Astrocyte (in vitro differentiated cells and primary cell): ENCODE measurements around the gene MYOF. TPM values are rescaled to one million over a fixed set of nuclear protein-coding genes. Genes with fewer than 3 reads are reported as not detected.

Source experiments
- DNase-seq: peaks from one replicate; pipeline ENCODE4 v3.0.0-alpha.2; 2010; ENCODE audit warnings: low read depth
- FAIRE-seq: peaks from 2 replicates; lab custom pipeline; 2011; peaks lifted over from hg19 to GRCh38; lab: Jason Lieb, UNC
- H2AFZ ChIP-seq: 2 replicates; pipeline ENCODE4 v1.6.0; 2012; ENCODE audit warnings: low read depth, low read length, inconsistent platforms
- H3K27ac ChIP-seq: 2 replicates; pipeline ENCODE4 v1.5.1; 2011; ENCODE audit warnings: low read depth, low read length, inconsistent platforms
- H3K27me3 ChIP-seq: 2 replicates; pipeline ENCODE4 v1.6.0; 2011; ENCODE audit warnings: low read length, inconsistent platforms; ENCODE audit not compliant: insufficient read depth
- H3K36me3 ChIP-seq: 2 replicates; pipeline ENCODE4 v1.5.1; 2011; ENCODE audit warnings: low read length, inconsistent platforms; ENCODE audit not compliant: insufficient read depth
- H3K4me1 ChIP-seq: 2 replicates; pipeline ENCODE4 v1.5.1; 2011; ENCODE audit warnings: low read length, inconsistent platforms; ENCODE audit not compliant: insufficient read depth
- H3K4me2 ChIP-seq: 2 replicates; pipeline ENCODE4 v1.6.0; 2012; ENCODE audit warnings: low read length, inconsistent platforms
- H3K4me3 ChIP-seq: 2 replicates; pipeline ENCODE4 v1.5.1; 2011; ENCODE audit warnings: low read depth, mild to moderate bottlenecking, low read length, inconsistent platforms; ENCODE audit not compliant: insufficient read depth
- H3K79me2 ChIP-seq: 2 replicates; pipeline ENCODE4 v1.6.0; 2012; ENCODE audit warnings: mild to moderate bottlenecking, low read length, inconsistent platforms; ENCODE audit not compliant: insufficient read depth
- H3K9ac ChIP-seq: 2 replicates; pipeline ENCODE4 v1.6.0; 2012; ENCODE audit warnings: mild to moderate bottlenecking, low read length, inconsistent platforms
- H3K9me3 ChIP-seq: 2 replicates; pipeline ENCODE4 v1.5.1; 2012; ENCODE audit warnings: low read depth, mild to moderate bottlenecking, low read length, inconsistent platforms; ENCODE audit not compliant: insufficient read depth
- H4K20me1 ChIP-seq: 2 replicates; pipeline ENCODE4 v1.6.0; 2012; ENCODE audit warnings: low read length, inconsistent platforms; ENCODE audit not compliant: insufficient read depth
- H3K27ac Mint-ChIP-seq: one replicate; pipeline ENCODE4 v1.8.0; 2021; ENCODE audit warnings: mild to moderate bottlenecking, mixed read lengths; ENCODE audit not compliant: unreplicated experiment
- H3K27me3 Mint-ChIP-seq: one replicate; pipeline ENCODE4 v1.8.0; 2021; ENCODE audit warnings: low read depth, mixed read lengths; ENCODE audit not compliant: unreplicated experiment
- H3K36me3 Mint-ChIP-seq: one replicate; pipeline ENCODE4 v1.8.0; 2021; ENCODE audit warnings: low read depth, mixed read lengths; ENCODE audit not compliant: unreplicated experiment
- H3K4me1 Mint-ChIP-seq: one replicate; pipeline ENCODE4 v1.8.0; 2021; ENCODE audit warnings: low read depth, mixed read lengths; ENCODE audit not compliant: unreplicated experiment
- H3K4me3 Mint-ChIP-seq: one replicate; pipeline ENCODE4 v1.8.0; 2021; ENCODE audit warnings: mild to moderate bottlenecking, moderate library complexity, mixed read lengths; ENCODE audit not compliant: unreplicated experiment
- H3K9me3 Mint-ChIP-seq: one replicate; pipeline ENCODE4 v1.8.0; 2021; ENCODE audit warnings: mild to moderate bottlenecking, mixed read lengths; ENCODE audit not compliant: unreplicated experiment
- EZH2 ChIP-seq: IDR thresholded peaks from 2 replicates; pipeline ENCODE4 v1.6.1; 2012; ENCODE audit warnings: mild to moderate bottlenecking, low read length, inconsistent platforms; ENCODE audit not compliant: insufficient read depth
- total RNA-seq: library from RNA; stranded (reverse); gene quantifications from 2 replicates; pipeline ENCODE4 v1.2.1, GENCODE V29; 2021
- TF ChIP-seq, protein P1 (sequence below): IDR thresholded peaks from 2 replicates; pipeline ENCODE4 v1.5.1; 2011; ENCODE audit warnings: low read depth, mild to moderate bottlenecking, inconsistent platforms, low read length, moderate library complexity; ENCODE audit not compliant: insufficient read depth

MYOF gene
- total RNA-seq, 1 donor from 2014 or later: 306 TPM

DNA sequence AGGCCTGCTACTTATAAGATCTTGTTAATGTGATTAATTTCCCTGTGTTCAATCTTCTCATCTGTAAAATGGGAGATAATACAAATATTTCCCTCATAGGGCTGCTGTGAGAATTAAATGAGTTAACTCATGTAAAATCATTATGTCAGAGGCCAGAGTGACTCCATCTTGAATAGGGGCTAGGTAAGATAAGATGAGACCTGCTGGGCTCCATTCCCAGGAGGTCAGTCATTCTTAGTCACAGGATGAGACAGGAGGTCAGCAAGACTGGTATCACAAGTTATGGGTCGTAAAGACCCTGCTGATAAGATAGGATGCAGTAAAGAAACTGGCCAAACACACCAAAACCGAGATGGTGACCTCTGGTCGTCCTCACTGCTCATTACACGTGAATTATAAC is 207.7 kb downstream of the MYOF start:
- H3K27ac Mint-ChIP-seq: no peak overlapping the region
- H3K36me3 Mint-ChIP-seq: no peaks in the 10 kb centered on the region
- no peak for FAIRE-seq

DNA sequence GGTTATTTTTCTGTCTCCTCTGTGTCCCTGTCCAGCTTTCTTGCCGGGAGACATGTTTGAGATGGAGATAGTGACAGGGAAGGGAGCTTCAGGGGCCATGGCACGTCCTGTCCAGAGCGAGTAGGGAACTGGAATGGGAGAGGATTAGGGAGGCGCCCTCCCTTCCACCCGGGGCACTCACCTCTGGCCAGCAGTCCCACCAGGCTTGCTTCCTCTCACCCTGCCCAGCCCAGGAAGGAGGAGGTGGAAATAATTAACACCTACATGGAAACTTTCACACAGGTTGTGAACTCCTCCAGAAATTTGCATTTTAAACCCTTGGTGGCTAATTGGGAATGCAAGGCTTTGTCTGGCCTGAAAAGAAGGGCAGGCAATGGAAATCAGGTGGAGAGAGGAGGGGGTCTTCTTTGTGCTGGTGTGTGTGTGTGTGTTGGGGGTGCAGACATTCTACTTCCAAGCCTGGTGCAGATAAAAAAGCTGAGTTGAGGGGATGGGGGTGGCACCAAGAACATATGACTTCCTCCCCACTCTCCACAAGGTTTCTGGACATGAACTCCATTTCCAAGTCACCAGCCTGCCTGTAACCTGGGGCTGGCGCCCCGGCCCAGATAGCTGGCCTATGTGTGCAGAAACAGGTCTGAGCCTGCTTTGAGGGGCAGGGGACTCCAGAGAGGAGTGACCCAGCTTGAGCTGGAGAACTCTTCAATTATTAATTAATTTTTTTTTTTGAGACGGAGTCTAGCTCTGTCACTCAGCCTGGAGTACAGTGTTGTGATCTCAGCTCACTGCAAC is 209.1 kb downstream of the MYOF start:
- peaks cover 4% of the 10 kb centered on the region for H3K27me3 Mint-ChIP-seq
- H3K4me3 ChIP-seq: no peak overlapping the region
- no peaks in the 10 kb centered on the region for H4K20me1 ChIP-seq
- no peak for DNase-seq
- H3K36me3 ChIP-seq: no peaks in the 10 kb centered on the region
- no peaks in the 10 kb centered on the region for H3K9me3 ChIP-seq
- no peak for TF ChIP-seq EZH2
- TF ChIP-seq, protein P1, sequence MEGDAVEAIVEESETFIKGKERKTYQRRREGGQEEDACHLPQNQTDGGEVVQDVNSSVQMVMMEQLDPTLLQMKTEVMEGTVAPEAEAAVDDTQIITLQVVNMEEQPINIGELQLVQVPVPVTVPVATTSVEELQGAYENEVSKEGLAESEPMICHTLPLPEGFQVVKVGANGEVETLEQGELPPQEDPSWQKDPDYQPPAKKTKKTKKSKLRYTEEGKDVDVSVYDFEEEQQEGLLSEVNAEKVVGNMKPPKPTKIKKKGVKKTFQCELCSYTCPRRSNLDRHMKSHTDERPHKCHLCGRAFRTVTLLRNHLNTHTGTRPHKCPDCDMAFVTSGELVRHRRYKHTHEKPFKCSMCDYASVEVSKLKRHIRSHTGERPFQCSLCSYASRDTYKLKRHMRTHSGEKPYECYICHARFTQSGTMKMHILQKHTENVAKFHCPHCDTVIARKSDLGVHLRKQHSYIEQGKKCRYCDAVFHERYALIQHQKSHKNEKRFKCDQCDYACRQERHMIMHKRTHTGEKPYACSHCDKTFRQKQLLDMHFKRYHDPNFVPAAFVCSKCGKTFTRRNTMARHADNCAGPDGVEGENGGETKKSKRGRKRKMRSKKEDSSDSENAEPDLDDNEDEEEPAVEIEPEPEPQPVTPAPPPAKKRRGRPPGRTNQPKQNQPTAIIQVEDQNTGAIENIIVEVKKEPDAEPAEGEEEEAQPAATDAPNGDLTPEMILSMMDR: no peak
- no peaks in the 10 kb centered on the region for H3K4me1 Mint-ChIP-seq
- no peak overlapping the region for H2AFZ ChIP-seq
- H3K27ac Mint-ChIP-seq: no peak overlapping the region
- no peaks in the 10 kb centered on the region for H3K4me1 ChIP-seq
- FAIRE-seq: no peak
- H3K79me2 ChIP-seq: no peaks in the 10 kb centered on the region
- no peak overlapping the region for H3K9ac ChIP-seq
- peaks cover 11% of the 10 kb centered on the region for H3K9me3 Mint-ChIP-seq
- H3K4me2 ChIP-seq: no peak overlapping the region
- H3K4me3 Mint-ChIP-seq: no peak overlapping the region
- H3K27ac ChIP-seq: no peak overlapping the region
- H3K27me3 ChIP-seq: no peaks in the 10 kb centered on the region
- peaks cover 2% of the 10 kb centered on the region for H3K36me3 Mint-ChIP-seq

More for the DNA sequence above, 207.7 kb downstream of the MYOF start:
- no peaks in the 10 kb centered on the region for H4K20me1 ChIP-seq
- no peak overlapping the region for H3K27ac ChIP-seq
- Mint-ChIP-seq H3K4me3 (no peak overlapping the region), H3K4me1 (no peaks in the 10 kb centered on the region), H3K27me3 (no peaks in the 10 kb centered on the region), H3K9me3 (peaks cover 2% of the 10 kb centered on the region)
- H3K36me3 ChIP-seq: no peaks in the 10 kb centered on the region
- H3K4me1 ChIP-seq: no peaks in the 10 kb centered on the region
- no peak overlapping the region for H3K4me3 ChIP-seq
- H3K4me2 ChIP-seq: no peak overlapping the region
- no peaks in the 10 kb centered on the region for H3K9me3 ChIP-seq
- H3K9ac ChIP-seq: no peak overlapping the region
- H3K79me2 ChIP-seq: no peaks in the 10 kb centered on the region
- H2AFZ ChIP-seq: no peak overlapping the region
- DNase-seq: no peak
- no peaks in the 10 kb centered on the region for H3K27me3 ChIP-seq
- TF ChIP-seq EZH2: no peak
- TF ChIP-seq, protein P1: no peak

DNA sequence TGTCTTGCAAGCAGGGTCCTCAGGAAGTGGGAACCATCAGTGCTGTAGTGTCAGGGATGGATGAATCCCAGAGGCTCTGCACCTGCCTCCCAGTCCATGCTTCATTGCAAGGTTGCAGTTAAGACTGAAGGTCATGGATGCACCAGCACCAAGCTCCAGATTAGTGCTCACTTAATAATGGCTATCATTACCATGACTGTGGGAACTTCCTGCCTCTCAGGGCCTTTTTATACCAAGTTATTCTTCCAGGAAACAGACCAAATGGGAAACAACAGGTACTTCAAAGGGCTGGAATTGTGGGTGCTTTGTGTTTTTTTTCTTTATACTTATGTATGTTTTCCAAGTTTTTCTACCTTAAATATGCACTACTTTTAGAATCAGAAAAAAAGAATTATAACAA is 210.8 kb downstream of the MYOF start:
- Mint-ChIP-seq H3K4me1 (no peaks in the 10 kb centered on the region), H3K36me3 (peaks cover 2% of the 10 kb centered on the region), H3K27me3 (peaks cover 4% of the 10 kb centered on the region), H3K9me3 (peaks cover 11% of the 10 kb centered on the region), H3K4me3 (no peak overlapping the region), H3K27ac (no peak overlapping the region)
- FAIRE-seq (no peak), DNase-seq (no peak)
- Histone ChIP-seq H3K36me3 (no peaks in the 10 kb centered on the region), H3K27me3 (no peaks in the 10 kb centered on the region), H3K9ac (no peak overlapping the region), H3K4me1 (no peaks in the 10 kb centered on the region), H3K79me2 (no peaks in the 10 kb centered on the region), H2AFZ (no peak overlapping the region), H3K27ac (no peak overlapping the region), H3K9me3 (no peaks in the 10 kb centered on the region), H4K20me1 (no peaks in the 10 kb centered on the region), H3K4me3 (no peak overlapping the region), H3K4me2 (no peak overlapping the region)
- TF ChIP-seq, protein P1: no peak
- TF ChIP-seq EZH2: no peak
